Islet precursor cell (in vitro differentiated cells): ENCODE data around the gene BCKDHA.
"Not testable (repeated sequence)": the region's sequence is repeated elsewhere in the genome, so short reads cannot be mapped to it uniquely, and the experiment has no call there.

Experiments used
- DNase-seq: peaks from one replicate; pipeline ENCODE4 v3.0.0-alpha.2; 2018

The BCKDHA gene

DNA sequence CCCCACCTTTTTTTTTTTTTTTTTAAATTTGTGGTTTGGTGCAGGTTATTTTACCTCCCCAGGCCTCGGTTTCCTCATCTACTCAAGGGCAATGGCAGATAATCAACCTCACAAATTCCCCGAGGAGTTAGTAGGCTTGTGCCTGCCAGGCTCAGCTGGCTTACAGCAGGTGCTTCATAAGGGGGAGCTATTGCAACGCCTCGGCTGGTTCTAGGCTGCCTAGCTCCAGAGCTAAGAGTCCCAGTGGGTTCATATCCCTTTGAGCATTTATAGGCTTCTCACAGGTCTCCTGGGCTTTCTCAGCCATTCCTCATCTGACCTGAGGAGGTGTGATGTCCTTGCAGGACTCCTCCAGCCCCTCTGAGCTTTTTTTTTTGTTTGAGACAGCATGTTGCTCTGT, 10.6 kb downstream of the BCKDHA start:
- no peak for DNase-seq

DNA sequence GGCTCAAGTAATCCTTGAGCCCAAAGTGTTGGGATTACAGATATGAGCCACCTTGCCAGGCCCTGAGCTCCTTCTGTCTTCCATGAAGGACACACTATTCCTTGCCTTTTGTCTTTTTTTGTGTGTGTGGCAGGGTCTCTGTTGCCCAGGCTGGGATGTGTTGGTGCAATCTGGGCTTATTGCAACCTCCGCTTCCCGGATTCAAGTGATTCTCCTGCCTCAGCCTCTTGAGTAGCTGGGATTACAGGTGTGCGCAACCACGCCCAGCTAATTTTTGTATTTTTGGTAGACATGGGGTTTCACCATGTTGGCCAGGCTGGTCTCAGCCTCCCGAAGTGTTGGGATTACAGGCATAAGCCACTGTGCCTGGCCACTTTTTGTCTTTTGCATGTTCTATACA, 11.2 kb downstream of the BCKDHA start:
- not testable (repeated sequence) for DNase-seq

DNA sequence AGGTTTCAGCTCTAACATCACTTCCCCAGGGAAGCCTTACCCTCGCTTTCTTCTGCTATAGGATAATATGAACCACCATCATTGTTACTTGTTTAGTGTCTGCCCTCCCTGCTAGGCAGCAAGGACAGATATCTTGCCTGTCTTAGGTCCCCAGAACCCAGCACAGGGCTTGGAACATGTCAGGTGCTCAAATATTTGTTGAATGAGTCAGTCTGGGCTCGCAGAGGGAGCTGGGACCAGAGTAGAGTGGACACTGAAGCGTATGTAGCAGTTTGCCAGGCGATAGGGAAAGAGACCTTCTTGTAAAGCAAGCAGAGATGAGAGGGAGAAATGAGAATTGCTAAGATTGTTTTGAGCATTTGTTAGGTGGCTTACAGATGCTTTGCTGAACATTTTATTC, 11.7 kb downstream of the BCKDHA start:
- DNase-seq: peak; percentile 94

DNA sequence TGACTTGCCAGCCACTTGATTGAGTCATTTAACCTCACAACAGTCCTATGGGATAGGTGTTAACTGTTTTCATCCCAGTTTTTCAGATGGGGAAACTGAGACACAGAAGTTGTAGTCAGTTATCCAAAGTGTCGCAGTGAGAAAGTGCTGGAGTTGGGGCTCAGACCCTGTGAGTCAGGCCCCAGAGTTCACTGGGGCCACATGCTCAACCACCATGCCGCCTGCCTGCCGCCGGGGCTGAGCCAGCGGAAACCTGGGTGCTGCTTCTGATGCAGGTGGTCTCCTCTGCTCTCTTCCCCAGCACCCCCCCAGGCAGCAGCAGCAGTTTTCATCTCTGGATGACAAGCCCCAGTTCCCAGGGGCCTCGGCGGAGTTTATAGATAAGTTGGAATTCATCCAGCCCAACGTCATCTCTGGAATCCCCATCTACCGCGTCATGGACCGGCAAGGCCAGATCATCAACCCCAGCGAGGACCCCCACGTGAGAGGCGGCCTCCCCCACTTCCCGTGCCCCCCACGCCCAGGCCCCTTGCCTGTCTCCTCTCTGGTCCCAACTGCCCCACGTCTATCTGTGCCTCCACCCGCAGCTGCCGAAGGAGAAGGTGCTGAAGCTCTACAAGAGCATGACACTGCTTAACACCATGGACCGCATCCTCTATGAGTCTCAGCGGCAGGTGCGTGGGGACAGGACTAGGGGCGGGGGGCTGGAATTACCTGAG, 12.9 kb downstream of the BCKDHA start:
- DNase-seq: no peak

DNA sequence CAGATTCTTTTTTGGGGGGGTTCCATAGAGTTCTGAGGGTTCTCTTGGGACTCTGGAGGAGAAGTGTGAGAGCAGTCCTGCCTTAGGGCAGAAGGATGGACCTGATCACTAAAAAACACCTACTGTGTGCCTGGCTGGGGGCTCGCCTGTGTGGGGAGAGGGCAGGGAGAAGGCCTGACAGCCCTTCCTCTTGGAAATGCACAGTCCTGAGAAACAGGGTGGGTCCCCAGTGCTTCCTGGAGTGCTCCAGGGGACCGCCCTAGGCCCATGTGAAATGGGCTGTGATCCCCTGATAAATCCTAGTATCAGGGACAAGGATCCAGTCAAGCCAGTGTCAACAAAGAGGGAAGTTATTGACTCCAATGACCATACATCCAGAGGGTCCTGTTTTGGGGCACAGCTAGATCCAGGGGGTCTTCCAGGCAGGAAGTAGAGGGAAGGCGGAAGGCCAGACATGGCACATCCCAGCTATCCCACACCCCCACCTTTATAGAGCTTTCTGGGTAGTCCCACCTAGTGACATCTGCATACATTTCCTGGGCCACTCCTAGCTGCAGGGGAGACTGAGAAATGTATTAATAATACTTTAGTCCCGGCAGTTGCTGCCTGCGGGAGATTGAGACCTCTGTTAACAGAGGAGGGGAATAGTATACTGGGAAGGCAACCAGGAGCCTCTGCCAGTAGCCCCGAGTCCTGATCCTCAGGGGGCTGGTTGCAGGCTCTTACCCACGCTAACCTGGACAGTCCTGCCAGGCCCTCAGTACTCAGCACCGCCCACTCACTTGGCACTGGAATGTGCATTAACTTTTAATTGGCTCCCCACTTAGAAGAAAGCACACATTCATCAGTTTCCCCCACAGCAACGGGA, 13.7 kb downstream of the BCKDHA start:
- no peak for DNase-seq

DNA sequence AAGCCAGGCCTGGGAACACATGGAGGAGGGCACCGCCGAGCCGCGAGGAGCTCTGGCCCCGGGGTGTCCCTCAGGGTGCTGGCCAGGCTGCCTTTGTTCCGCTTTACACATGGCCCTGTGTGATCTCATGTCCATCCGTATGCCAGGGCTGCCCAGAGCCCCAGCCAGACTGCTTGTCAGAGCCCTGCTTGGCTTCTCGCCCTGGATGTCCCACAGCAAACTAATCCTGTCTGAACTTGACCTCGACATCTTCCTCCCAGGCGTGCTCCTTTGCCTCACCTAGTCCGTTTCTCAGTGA, 14.3 kb downstream of the BCKDHA start:
- no peak for DNase-seq

DNA sequence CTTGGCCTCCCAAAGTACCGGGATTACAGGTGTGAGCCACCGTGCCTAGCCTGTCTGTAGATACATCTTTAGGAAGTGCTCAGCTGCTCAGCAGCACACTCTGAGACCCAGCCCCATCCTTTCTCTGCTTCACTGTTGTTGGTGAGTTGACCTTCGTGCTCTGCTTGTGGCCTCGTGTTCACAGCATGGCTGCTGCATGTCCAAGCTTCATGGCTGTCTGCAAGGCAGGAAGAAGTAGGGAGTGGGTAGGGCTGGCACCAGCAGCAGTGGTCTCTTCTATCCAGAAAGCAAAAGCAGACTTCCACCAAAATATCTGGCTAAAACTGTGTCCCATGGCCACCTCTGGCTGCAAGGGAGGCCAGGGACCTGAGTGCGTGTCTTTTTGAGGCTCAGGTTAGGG, 15.3 kb downstream of the BCKDHA start:
- no peak for DNase-seq

DNA sequence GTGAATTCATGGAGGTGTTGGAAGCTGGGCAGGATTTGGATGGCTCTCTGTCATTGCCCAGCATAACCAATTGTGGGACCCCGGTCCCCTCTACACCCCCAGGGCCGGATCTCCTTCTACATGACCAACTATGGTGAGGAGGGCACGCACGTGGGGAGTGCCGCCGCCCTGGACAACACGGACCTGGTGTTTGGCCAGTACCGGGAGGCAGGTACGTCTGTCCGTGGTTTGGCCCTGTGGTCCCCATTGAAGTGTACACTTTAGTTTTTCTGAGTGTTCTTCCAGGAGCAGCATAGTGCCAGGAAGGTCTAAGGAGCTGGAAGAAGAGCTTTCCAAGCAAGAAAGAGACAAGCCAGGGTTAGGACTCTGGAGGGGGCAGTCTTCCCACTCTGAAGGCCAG, 16.3 kb downstream of the BCKDHA start:
- no peak for DNase-seq

DNA sequence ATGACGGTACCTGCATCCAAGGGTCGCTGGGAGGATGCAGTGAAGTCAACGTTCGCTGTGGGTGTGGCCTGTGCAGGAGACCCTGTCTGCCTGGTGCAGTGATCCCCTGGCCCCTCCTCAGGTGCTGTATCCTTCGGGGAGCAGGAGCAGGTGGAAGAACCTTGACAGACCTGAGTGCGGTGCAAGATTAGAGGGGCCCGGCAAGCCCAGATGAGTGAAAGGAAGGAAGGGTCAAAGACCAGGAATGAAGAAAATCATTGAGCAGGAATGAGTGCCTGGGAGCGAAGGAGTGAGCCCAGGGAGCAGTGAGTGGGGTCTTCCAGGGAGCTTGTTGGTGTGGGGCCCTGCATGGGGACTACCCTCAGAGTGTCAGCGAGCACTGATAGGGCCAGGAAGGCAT, 16.8 kb downstream of the BCKDHA start:
- DNase-seq: no peak

DNA sequence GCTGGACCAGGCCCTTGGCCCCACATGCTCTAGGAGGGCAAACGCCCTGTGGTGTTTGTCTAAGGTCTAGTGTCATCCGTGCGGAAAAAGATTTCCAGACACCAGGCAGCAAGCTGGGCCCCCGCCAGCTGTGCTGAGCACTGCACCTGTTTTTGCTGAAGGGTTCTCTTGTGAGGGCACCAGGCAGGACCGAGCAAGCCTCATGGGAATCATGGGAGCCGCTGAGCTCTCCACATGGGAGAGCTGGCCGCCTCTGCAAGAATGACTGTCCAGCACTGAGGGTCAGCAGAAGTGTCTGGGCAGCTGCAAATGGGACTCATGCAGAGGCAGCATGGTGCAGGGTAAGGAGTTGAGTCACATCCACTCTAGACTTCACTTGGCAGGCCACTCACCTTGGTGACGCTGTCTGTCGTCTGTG, 17.5 kb downstream of the BCKDHA start:
- DNase-seq: no peak

DNA sequence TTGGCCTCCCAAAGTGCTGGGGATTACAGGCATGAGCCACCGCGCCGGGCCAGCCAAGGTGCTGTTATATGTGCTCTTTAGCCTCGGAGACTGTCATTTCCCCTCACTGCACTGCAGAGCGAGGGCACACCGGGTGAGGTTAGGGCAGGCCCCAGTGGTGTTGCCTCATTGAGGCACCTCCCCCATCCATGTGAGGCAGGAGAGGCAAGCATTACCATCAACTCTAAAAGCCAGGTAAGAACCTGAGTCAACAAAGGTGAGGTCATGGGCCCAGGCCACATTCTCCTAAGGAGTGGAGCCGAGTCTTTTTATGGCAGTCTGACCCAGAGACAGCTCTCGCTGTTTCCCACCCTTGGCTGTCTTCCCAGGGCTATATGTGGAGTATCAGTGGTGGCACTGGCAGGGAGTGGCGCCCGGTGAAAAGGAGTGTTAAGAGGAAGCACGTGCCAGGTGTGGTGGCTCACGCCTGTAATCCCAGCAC, 18.6 kb downstream of the BCKDHA start:
- peak; percentile 64 for DNase-seq

DNA sequence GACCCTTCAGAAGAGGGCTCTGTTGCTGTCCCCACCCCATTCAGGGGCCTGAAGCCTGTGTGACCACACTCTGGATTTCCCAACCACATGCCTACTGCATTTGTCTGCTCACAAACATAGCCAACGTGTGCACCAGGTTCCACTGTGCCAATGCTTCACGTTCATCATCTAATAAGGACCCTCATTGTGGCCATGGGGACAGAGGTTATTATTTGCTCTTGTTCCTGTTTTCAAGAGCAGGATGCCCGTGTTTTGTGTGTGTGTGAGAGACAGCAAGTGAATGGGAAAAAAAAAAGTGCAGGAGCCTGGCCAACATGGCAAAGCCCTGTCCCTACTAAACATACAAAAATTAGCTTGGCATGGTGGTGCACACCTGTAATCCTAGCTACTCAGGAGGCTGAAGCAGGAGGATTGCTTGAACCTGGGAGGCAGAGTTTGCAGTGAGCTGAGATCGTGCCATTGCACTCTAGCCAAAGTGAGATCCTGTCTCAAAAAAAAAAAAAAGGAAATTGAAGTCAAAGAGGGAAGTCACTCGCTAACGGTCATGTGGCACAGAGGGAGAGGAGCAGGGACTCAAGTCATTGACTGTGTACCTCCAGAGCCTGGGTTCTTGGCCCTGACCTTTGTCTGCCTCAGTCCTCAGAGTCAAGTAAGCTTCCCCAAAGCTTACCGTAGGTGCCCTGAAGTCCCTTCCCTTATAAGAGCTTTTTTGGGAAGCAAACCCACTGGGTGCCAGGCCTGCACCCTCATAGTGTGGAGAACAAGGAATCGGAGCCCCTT, 22.7 kb downstream of the BCKDHA start:
- no peak for DNase-seq

DNA sequence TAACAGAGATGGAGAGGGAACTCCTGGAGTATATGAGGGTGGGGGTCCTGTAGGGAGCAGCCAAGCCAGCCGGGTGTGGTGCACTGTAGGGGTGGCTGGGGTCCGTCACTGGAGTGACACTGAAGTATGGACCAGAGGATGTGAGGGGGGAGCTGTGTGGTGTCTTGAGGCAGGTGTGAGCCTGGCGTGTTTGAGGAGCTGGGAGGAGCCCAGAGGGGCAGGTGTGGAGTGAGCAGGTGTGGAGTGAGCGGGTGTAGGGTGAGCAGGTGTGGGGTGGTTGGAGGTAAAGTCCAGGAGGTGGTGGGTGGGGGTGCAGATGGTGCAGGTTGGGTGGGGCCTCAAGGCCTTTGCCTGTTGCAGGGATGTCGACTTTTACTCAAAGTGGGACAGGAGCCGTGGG, 23.7 kb downstream of the BCKDHA start:
- no peak for DNase-seq

DNA sequence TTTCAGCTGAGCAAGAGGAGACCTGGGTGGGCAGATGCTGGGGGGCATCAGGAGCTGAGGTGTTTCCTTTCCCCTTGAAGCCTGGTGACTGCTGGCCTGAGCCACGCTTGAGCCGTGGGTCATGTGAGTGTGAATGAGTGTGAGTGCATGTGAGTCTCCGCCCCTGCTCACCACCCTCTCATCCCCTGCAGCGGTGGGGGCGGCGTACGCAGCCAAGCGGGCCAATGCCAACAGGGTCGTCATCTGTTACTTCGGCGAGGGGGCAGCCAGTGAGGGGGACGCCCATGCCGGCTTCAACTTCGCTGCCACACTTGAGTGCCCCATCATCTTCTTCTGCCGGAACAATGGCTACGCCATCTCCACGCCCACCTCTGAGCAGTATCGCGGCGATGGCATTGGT, 24.4 kb downstream of the BCKDHA start:
- no peak for DNase-seq

DNA sequence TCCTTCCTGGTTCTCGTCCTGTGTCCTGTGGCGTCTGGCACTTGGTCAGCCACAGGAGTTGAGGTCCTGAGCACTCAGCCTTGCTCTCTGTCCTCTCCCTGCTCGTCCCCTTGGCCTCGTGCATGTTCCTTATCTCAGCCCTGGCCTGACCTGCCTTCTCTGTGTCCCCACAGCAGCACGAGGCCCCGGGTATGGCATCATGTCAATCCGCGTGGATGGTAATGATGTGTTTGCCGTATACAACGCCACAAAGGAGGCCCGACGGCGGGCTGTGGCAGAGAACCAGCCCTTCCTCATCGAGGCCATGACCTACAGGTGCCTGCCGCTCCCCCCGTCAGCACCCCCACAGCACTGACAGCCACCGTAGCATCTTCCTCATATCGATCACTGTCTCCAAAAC, 24.8 kb downstream of the BCKDHA start:
- DNase-seq: no peak

DNA sequence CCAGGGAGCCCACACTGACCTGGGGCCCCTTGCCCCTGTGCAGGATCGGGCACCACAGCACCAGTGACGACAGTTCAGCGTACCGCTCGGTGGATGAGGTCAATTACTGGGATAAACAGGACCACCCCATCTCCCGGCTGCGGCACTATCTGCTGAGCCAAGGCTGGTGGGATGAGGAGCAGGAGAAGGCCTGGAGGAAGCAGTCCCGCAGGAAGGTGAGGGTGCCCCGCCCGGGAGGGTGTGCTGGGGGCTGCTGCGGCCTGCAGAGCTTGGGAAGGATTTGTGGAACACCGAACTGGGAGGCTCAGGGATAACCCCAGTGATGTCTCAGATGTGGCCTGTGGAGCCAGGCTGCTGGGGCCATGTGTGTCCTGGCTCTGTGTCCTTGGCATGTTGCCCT, 25.3 kb downstream of the BCKDHA start:
- DNase-seq: no peak

DNA sequence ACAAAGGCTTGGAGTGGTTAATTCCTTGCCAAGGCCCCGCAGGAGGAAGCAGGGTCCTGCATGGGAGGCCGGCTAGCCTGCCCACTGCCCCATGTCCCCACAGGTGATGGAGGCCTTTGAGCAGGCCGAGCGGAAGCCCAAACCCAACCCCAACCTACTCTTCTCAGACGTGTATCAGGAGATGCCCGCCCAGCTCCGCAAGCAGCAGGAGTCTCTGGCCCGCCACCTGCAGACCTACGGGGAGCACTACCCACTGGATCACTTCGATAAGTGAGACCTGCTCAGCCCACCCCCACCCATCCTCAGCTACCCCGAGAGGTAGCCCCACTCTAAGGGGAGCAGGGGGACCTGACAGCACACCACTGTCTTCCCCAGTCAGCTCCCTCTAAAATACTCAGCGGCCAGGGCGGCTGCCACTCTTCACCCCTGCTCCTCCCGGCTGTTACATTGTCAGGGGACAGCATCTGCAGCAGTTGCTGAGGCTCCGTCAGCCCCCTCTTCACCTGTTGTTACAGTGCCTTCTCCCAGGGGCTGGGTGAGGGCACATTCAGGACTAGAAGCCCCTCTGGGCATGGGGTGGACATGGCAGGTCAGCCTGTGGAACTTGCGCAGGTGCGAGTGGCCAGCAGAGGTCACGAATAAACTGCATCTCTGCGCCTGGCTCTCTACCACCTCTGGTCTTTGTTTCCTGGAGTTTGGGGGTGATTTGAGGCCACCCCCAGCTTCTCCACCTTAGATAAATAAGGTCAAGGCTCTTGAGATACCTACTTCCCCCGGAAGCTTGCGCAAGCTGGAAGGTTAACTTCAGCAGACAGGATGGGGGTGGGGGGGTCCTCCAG, 26.9 kb downstream of the BCKDHA start:
- DNase-seq: no peak

DNA sequence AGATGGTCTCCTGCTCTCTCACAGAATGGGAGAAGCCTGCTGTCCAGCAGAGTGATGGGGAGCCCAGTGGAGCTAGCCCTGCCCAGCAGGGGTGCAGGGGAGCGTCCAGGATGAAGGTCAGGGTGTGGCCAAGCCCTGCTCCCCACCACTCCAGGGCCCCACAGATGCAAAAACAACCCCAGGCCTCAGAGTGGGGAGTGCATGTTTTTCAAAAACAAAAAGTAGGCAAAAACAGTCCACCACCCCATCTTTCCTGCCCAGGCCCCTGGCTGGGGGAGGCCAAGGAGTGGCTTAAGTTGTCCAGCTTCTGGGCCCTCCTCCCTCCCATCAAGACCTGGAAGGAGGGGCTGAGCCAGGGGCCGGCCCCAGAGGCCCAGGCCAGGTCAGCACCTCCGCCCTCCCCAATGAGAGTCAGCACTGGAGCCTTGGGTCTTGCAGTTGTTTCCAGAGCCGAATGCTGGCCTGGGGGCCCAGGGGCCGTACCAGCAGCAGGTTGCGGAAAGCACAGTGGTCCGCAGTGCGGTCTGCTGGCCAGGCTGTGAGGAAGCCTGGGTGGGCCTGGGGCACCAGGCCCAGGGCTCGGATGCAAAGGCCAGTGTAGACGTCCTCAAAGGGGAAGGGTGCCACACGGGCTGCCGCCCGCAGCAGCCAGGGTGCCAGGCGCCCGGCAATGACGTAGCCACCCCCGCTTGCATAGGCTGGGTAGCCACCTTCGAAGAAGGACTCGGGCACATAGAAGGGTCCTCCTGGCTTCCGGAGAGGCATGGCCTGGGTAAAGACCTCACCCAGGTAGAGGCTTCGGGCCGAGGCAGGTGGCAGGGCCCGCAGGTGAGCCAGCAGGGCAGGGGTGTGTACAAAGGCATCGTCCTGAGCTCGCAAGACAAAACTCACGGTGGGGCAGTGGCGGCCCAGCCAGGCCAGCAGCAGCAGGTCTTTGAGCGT, 27.8 kb downstream of the BCKDHA start:
- no peak for DNase-seq

DNA sequence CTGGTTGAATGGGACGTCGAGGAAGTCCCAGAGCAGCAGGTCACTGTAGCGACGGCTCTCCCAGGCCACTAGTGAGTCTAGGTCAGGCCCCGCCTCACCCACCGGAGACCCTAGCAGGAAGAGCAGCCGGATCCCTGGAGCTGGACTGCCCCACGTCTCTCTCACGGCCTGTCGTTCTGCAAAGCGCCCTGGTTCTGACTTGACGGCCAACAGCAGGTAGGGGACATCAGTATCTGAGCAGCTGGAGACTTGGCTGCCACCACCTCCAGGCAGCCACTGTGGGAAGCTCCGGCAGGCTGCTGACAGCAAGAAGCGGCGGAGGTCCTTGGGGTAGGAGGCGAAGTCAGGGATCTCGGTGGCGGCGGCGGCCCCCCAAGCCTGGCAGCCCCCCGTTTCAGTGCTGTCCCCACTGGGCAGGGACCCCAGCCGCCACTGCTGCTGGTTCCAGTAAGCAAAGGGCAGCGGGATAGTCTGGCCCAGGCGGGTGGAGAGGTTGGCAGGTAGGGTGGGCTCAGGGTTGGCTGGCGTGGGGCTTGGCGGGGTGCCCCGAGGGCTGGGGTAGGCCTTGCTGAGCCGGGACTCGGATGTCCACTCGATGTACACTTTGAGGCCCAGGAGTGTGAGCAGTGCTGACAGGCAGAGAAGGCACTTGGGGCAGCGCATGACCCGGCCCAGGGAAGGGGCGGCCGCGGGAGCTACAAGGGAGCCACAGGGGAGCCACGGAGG, 28.7 kb downstream of the BCKDHA start:
- DNase-seq: no peak

DNA sequence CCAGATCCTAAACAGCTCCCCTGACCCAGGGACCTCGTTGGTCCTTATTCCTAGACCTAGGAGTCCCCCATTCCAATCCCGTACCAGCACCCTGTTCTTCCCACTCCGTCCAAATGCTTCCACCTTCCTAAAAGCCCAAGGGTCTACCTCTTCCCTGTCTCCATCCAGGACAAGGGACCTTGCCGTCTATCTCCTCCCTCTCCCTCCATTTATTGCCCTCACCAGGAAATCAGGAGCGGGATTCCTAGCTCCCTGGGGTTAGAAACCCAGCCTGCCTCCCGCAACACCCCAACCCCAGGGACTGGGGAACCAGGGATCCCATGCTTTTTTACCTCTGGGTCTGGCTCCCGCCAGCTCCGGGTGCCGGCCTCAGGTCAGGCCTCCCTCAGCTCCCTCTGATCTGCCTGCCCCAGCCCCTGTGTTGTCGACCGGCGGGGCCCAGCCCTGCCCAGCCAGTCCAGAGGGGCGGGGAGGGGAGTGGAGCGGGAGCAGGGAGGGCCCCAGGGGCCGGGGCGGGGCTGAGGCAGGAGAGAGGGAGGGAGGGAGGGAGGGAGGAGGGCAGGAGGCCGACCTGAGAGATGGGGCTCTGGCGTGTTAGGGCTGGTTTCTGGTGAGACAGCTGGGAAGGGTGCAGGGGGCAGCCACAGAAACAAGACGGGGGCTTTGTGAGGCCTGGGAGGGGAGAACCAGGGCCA, 29.5 kb downstream of the BCKDHA start, which contains the start of gene B3GNT8:
TSS of gene B3GNT8 (minus strand) at position 423 of the 695 bp plus-strand sequence. CDS start 596 bp downstream, outside the sequence.
- peak; percentile 96 for DNase-seq
